ENCODE data around the gene XRCC5.
A peak's percentile ranks its signal among the peaks of the same experiment; 100 is the strongest.

XRCC5 gene

DNA sequence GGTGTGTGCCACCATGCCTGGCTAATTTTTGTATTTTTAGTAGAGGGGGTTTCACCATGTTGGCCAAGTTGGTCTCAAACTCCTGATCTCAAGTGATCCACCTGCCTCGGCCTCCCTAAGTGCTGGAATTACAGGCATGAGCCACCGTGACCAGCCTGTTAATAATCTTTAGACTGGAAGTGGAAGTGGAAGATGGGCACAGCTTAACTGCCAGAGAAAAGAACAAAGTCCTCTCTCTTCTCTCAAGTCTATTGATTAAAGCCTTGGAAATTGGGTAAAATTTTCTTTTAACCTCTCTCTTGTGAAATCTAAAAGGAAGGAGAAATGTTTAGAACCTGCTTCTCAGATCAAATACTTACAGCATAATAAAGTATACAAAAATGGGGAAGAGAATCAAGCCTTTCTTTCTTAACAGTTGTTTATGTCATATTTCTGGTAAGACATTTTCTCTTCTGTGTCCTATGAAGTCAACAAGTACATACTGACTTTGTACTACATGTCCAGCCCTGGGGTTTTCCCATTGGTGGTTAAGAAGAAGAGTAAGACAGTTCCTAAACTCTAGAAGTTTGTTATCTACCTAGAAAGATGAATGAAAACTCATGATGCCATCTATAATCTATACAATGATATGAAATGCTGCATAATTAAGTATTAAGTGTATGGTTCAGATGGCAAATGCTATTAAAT lies 22.8 kb upstream of the XRCC5 start:
- no peak for DNase-seq

DNA sequence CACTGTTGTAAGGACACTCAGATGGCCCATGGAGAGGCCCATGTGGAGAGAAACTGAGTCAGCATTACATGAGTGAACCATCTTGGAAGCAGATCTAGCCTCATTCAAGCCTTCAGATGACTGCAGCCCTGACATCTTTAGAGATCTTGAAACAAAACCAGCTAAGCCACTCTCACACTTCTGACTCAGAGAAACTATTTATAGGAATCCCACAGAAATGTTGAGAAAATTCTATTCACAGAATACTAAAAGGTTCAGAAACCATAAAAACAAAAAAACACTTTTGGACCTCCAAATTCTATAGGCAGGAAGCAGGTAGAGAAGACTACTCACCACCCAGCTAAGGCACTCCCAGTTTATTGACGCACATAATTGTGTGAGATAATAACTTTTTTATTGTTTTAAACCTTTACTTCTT lies 18.8 kb upstream of the XRCC5 start:
- DNase-seq = no peak

- no peak for DNase-seq
Measured at GRCh38 chr2:216092646-216093045, 16.5 kb upstream of the XRCC5 start.

DNA sequence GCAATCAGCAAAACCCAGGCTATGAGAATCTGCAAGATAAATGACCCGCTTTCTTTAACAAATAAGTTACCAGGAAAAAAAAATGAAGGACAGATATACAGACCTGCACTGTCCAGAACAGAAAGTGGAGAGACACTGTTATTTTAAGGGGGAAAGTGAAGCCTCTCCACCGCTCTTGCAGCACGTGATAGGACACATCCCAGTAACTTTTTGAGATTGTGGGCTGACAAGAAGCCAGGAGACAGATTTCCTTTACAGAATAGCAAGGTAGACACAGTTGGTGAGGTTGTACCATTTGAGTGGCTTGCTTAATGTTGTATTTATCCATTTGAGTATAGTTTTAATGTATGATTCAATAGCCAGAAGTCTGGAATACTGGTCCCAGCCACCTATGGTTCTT lies 14.4 kb upstream of the XRCC5 start:
- DNase-seq = no peak

DNA sequence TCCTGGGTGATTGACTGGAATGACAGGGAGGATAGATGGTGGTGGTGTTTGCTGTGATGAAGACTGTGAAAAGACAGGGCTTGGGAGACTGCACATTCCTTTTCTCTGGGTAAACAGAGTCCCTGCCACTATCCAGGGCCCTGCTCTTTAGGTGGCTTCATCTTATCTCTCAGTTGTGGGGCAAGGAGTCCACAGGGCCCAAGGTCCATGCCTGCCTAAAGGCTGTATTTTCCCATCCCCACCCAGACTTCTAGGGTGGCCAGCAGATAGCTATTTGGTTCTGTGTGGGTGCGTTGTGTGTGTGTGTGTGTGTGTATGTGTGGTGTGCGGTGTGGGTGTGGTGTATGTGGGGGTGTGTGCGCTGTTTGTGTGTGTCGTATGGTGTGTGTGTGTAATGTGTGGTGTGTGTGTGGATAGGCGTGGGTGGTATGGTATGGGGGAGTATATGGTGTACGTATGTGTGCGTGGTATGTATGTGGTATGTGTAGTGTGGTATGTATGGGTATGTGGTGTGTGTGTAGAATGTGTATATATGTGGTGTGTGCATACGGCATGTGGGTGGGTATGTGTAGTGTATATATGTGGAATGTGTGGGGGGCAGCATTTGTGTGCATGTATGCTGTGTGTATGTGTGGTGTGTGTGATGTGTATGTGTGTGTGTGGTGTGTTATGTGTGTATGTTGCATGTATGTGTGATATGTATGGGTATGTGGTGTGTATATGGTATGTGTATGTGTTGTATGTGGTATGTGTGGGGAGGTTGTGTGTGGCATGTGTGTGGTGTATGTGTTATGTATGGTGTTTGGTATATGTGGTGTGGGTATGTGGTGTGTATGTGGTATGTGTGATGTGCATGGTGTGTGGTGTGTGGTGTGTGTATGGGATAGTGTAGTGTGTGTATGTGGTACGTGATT lies 10.5 kb upstream of the XRCC5 start:
- DNase-seq = no peak

DNA sequence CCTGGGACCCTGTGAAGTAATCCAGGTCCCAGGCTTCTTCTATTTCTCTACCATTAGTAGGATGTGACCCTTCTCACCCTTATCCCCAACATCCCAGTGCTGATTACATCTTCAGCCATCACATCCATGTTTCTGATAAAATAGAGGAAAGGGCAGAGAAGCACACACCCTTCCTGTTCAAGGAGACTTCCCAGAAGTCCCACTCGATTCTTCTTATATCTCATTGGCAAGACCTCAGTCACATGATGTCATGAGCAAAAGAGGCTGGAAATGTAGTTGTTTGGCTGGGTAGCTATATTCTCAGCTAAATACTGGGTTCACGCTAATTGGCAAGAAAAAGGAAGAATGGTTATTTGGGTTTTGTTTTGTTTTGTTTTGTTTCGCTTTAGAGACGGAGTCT lies 8.0 kb upstream of the XRCC5 start:
- DNase-seq = no peak

DNA sequence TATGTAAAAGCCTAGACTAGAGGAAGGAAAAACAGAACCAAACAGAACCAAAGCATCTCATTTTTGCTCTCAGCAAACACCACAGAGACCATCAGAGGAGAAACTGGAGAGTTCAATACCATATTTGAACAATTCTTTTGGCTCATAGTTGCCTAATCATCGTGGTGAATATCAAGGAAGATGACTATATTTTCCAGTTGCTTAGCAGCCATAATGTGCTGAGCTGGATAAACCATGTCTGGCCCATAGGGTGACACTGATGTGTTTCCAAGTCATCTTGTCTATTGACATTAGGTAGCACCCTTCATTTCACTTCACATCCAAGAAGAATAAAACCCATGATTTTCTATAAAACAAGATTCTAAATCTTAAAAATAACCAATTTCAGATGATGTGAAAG lies 5.9 kb upstream of the XRCC5 start:
- no peak for DNase-seq

- no peak for DNase-seq
Measured at GRCh38 chr2:216104691-216105090, 4.5 kb upstream of the XRCC5 start.

DNA sequence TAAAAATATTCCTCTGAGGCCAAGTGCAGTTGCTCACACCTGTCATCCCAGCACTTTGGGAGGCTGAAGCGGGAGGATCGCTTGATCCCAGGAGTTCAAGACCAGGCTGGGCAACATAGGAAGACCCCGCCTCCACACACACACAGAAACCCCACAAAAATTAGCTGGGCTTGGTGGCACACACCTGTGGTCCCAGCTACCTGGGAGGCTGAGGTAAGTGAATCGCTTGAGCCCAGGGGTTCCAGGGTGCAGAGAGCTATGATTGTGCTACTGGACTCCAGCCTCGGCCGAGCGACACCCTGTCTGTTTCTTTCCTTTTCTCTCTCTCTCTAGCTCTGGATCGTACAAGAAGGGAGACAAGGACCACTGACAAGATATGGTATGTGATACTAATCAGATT lies 1.8 kb upstream of the XRCC5 start:
- DNase-seq = no peak

DNA sequence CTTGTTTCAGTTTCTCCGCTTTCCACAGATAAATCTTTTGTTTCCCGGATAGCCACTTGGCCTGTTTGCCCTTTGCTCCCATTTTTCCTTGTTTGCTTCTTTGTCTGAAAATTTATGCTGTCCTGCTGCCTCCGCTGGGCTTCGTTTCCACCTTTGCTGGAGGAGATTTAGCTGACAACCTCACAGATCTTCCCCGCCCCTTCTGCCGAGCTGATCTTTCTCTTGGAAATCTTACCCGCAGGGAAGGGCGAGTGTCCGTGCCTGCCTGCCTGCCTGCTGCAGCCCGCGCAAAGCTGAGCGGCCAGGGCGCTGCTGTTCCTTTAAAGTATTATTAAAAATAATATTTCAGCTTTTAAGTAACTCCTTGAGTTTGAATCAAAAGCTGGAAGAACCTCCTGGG lies 1.4 kb upstream of the XRCC5 start:
- no peak for DNase-seq

- no peak for DNase-seq
Measured at GRCh38 chr2:216108310-216108966, 710 bp upstream of the XRCC5 start.

GRCh38 chr2:216109962-216110614 lies 940 bp downstream of the XRCC5 start:
- peak; percentile 32 for DNase-seq

GRCh38 chr2:216110620-216111019 lies 1.5 kb downstream of the XRCC5 start:
- DNase-seq = no peak

GRCh38 chr2:216111122-216111521 lies 2.0 kb downstream of the XRCC5 start:
- DNase-seq = no peak

GRCh38 chr2:216112926-216113325 lies 3.8 kb downstream of the XRCC5 start:
- DNase-seq = no peak

DNA sequence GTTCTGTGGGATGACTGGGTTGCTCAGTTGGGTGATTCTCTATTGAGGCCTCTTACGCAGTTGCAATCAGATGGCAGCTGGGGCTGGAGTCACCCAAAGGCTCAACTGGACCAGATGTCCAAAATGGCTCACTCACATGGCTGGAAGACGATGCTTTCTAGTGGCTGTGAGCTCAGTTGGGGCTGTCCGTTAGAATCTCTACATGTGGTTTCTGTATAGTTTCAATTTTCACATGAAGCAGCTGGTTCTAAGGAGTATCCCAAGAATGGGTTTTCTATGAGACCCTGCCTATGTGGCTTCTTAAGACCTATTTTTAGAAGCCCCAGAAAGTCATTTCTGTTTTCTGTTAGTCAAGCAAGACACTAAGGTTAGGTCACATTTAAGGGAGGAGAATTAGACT lies 4.4 kb downstream of the XRCC5 start:
- no peak for DNase-seq

DNA sequence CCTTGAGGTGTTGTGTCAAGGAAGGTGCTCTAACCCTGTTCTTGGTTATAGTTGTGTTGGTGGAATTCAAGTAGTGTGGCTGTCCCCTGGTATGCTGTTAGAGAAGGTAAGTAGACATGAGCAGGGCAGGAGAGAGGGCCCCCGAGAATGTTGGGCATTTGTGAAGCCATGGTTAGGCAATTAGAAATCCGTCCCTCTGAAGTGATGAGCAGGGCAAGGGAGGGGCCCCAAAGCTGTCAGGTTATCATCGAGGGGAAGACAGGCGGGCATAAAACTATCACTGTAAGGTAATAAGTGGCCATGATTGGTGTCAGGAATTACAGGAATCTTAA lies 5.2 kb downstream of the XRCC5 start:
- DNase-seq = no peak

DNA sequence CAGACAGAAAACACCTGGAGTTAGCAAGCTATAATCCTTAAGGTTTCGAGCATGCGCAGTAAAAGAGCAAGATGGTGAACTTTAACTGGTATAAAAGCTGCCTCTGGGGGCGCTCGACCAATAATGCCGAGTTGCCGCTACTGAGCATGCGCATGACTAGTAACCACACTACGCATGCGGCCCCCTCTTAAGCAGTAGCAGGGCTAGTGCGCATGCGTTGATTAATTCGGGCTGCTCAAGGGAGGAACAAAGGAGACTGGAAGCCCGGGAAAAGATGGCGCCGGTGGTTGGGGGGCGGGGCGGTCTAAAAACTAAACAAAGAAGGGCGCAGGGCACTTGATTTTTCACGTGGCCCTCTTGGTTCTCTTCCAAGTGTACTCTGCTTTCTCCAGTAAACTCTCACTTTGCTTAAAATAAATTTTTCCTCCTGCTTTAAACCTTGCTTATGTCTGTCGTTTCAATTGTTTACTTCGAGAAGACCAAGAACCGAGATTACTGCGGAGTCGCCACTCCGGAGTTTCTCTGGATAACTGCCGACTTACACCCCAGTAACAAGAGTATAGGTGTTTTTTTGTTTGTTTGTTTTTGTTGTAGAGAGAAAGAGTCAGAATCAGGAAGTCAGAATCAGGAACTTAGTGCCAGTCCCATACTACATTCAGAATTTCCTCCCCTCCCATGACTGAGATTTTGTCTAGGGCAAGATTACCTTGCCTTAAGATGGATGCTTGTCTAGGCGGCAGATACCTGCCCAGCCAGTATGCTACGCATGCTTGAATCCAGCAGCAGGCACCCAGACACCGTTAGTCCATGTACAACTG lies 5.8 kb downstream of the XRCC5 start:
- peak; percentile 97 for DNase-seq

DNA sequence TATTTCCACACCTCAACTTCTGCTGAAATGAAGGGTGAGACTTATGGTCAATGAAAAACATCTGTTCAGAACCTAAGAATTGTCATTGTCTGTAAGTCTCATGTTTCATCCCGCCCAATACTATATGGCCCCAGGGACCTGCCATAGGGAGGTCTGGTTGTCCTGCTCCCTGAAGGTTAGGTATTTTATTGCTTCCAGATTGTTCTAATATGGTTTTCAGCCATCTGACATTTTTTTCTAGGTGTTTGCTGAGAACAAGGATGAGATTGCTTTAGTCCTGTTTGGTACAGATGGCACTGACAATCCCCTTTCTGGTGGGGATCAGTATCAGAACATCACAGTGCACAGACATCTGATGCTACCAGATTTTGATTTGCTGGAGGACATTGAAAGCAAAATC lies 7.3 kb downstream of the XRCC5 start:
- no peak for DNase-seq

DNA sequence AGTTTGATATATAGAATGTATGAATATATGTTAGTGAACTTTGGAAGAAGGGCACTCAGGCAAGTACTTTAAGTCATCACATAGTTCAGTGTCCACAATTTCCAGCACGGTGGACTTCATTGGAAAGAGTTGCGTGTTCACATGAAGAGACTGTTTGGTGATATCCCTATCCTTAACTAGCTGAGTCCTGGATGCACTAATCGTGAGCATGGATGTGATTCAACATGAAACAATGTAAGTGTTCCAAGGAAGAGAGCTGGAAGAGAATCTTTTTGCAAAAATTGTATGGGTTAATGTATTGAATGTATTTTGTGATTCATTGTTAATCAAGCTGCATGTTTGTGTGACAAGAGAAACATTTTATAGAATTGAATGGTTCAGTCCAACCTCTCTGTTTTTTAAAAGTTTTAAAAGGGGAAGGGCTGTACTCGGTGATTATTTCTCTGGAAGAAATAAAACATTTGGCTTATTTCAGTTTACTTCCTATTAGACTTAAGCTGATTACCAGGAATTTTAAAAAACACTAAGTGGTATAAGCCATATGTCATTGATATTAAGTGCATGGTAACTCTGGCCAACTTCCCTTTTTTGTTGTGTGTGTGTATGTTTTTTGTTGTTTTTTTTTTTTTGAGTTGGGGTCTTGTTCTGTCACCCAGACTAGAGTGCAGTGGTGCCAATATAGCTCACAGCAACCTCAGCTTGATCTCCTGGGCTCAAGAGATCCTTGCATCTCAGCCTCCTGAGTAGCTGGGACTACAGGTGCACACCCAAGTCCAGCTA lies 8.6 kb downstream of the XRCC5 start:
- no peak for DNase-seq

DNA sequence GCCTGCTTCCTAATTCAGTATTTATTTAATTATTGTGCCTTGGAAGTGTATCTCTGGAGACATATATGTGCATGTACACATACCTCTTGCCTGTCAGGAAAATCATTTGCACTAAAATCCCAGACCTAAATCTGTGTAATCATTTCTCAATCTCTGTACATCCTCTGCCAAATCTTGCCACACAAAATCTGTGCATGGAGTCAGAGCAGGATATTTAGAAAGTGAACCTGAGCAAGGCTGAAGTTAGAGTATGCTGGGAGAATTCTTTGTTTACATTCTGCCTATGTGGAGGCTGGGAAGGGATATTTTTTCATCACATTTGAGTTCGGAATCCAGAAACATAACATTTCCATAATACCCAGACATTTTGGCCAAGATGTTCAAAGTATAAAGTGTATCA lies 9.3 kb downstream of the XRCC5 start:
- DNase-seq = no peak

DNA sequence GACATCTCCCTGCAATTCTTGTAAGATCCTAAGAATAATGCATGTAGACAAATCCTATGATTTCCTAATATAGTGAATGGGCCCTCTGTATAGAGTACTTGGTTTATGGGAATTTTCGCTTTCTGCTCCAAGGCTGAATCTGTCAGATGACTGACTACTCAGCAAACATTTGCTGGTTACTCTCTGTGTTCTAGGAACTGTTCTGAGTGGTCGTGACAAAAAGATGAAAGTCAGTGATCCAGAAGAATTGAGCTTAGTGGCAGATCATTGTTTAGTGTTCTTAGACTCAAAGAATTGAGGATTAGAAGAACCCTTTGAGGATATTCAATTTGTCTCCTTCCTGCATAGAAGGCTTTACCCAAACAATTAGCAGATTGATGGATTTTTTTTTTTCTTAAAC lies 10.0 kb downstream of the XRCC5 start:
- DNase-seq = no peak
